Nephron progenitor cell (in vitro differentiated cells): ENCODE results near the gene ERICH3.

Source experiments
- DNase-seq: peaks from one replicate; pipeline ENCODE4 v3.0.0; 2021
- H3K27ac Mint-ChIP-seq: 2 replicates; pipeline ENCODE4 v1.8.0; 2021; ENCODE audit warnings: mild to moderate bottlenecking, moderate library complexity, mixed read lengths
- H3K27me3 Mint-ChIP-seq: 2 replicates; pipeline ENCODE4 v1.8.0; 2021; ENCODE audit warnings: mild to moderate bottlenecking, low read depth, mixed read lengths; ENCODE audit not compliant: poor library complexity
- H3K36me3 Mint-ChIP-seq: 2 replicates; pipeline ENCODE4 v1.8.0; 2021; ENCODE audit warnings: low read depth, mixed read lengths
- H3K4me1 Mint-ChIP-seq: 2 replicates; pipeline ENCODE4 v1.8.0; 2021; ENCODE audit warnings: mixed read lengths
- H3K4me3 Mint-ChIP-seq: 2 replicates; pipeline ENCODE4 v1.8.0; 2021; ENCODE audit warnings: mild to moderate bottlenecking, moderate library complexity, mixed read lengths
- H3K9me3 Mint-ChIP-seq: 2 replicates; pipeline ENCODE4 v1.8.0; 2021; ENCODE audit warnings: mild to moderate bottlenecking, moderate library complexity, mixed read lengths
- TF ChIP-seq, protein P1 (sequence below): fragments of 200-600 bp; sonication (generic); IDR thresholded peaks from 2 replicates; pipeline ENCODE4 v1.5.0; 2021; ENCODE audit warnings: antibody characterized with exemption

ERICH3 gene

GRCh38 chr1:74618974-74619373 is 54.6 kb downstream of the ERICH3 start:
- H3K9me3 Mint-ChIP-seq, result no peaks in the 10 kb centered on the region
- no peak overlapping the region for H3K27ac Mint-ChIP-seq
- no peaks in the 10 kb centered on the region for H3K27me3 Mint-ChIP-seq
- no peaks in the 10 kb centered on the region for H3K4me1 Mint-ChIP-seq
- H3K4me3 Mint-ChIP-seq, result no peak overlapping the region
- no peak for DNase-seq
- H3K36me3 Mint-ChIP-seq, result no peaks in the 10 kb centered on the region
- TF ChIP-seq, protein P1, sequence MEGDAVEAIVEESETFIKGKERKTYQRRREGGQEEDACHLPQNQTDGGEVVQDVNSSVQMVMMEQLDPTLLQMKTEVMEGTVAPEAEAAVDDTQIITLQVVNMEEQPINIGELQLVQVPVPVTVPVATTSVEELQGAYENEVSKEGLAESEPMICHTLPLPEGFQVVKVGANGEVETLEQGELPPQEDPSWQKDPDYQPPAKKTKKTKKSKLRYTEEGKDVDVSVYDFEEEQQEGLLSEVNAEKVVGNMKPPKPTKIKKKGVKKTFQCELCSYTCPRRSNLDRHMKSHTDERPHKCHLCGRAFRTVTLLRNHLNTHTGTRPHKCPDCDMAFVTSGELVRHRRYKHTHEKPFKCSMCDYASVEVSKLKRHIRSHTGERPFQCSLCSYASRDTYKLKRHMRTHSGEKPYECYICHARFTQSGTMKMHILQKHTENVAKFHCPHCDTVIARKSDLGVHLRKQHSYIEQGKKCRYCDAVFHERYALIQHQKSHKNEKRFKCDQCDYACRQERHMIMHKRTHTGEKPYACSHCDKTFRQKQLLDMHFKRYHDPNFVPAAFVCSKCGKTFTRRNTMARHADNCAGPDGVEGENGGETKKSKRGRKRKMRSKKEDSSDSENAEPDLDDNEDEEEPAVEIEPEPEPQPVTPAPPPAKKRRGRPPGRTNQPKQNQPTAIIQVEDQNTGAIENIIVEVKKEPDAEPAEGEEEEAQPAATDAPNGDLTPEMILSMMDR, result no peak

DNA sequence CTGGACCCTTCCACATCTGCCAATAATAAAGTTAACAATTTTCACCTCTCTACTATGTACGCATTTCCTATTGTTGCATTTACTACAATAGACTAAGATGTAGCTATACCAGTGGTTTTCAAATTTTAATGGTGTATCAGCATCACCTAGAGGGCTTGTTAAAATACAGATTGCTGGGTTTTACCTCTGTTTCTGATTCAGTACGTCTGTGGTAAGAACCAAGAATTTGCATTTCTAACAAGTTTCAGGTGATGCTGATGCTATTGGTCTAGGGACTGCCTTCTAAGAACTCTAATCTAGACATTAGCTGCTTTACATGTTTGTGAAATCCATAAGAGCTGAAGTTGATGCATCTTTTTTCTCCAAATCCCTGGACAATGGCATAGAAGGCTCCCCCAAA is 59.7 kb downstream of the ERICH3 start:
- TF ChIP-seq, protein P1, result no peak
- H3K4me1 Mint-ChIP-seq, result no peaks in the 10 kb centered on the region
- DNase-seq, result no peak
- H3K27me3 Mint-ChIP-seq, result no peaks in the 10 kb centered on the region
- no peaks in the 10 kb centered on the region for H3K9me3 Mint-ChIP-seq
- H3K27ac Mint-ChIP-seq, result no peak overlapping the region
- no peak overlapping the region for H3K4me3 Mint-ChIP-seq
- no peaks in the 10 kb centered on the region for H3K36me3 Mint-ChIP-seq

- Mint-ChIP-seq H3K9me3 (no peaks in the 10 kb centered on the region), H3K4me1 (no peaks in the 10 kb centered on the region), H3K27ac (no peak overlapping the region), H3K27me3 (no peaks in the 10 kb centered on the region), H3K36me3 (no peaks in the 10 kb centered on the region), H3K4me3 (no peak overlapping the region)
- no peak for DNase-seq
- TF ChIP-seq, protein P1, result no peak
Measured at GRCh38 chr1:74611887-74612286, 61.7 kb downstream of the ERICH3 start.

GRCh38 chr1:74610961-74611360 is 62.6 kb downstream of the ERICH3 start:
- Mint-ChIP-seq H3K4me3 (no peak overlapping the region), H3K36me3 (no peaks in the 10 kb centered on the region), H3K27me3 (no peaks in the 10 kb centered on the region), H3K4me1 (no peaks in the 10 kb centered on the region), H3K9me3 (peaks cover 3% of the 10 kb centered on the region), H3K27ac (no peak overlapping the region)
- TF ChIP-seq, protein P1, result no peak
- no peak for DNase-seq

GRCh38 chr1:74609810-74610371 is 63.7 kb downstream of the ERICH3 start:
- H3K9me3 Mint-ChIP-seq, result peaks cover 10% of the 10 kb centered on the region
- H3K36me3 Mint-ChIP-seq, result peaks cover 7% of the 10 kb centered on the region
- no peak overlapping the region for H3K4me3 Mint-ChIP-seq
- DNase-seq, result no peak
- TF ChIP-seq, protein P1, result no peak
- no peak overlapping the region for H3K27ac Mint-ChIP-seq
- no peaks in the 10 kb centered on the region for H3K4me1 Mint-ChIP-seq
- H3K27me3 Mint-ChIP-seq, result no peaks in the 10 kb centered on the region

DNA sequence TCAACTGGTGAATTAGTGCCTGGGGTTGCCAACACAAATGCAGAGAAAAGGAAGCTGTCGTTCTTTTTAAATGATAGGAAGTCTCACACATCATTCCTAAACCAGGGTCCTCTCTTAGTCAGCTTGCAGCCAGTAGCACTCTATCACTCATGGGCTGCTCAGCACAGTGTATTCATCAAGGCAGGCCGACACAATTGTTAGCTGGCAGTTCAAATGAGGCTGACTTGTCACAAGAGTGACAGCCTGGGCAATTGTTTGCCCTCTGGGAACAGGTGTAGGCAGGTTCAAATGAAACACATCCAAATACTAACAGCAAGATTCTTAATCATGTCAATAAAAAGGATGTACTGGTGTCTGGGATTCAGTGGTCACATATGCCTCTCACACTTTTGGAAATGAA is 76.9 kb downstream of the ERICH3 start:
- Mint-ChIP-seq H3K9me3 (no peaks in the 10 kb centered on the region), H3K36me3 (no peaks in the 10 kb centered on the region), H3K4me1 (peaks cover 20% of the 10 kb centered on the region), H3K27me3 (no peaks in the 10 kb centered on the region), H3K27ac (no peak overlapping the region), H3K4me3 (no peak overlapping the region)
- TF ChIP-seq, protein P1, result no peak
- DNase-seq, result no peak
